K562 (cell line): ENCODE data around the gene TOX2. TPM values are rescaled to one million over a fixed set of nuclear protein-coding genes. Genes with fewer than 3 reads are reported as not detected.

Experiments used
- ATAC-seq: fragments of 200-7000 bp; cut with Tn5 transposase; 3 replicates; pipeline ENCODE4 v1.9.1; 2020; ENCODE audit warnings: moderate library complexity
- BruUV-seq: library from RNA; stranded (reverse); fragments of 400-500 nt; replicated peaks from 2 replicates; lab custom pipeline; 2021; lab: Mats Ljungman, UMichigan
- CTCF ChIA-PET: fragments of 300-600 bp; formaldehyde crosslinking; extraction: SDS; loops from one replicate; lab custom pipeline; 2021; ENCODE audit warnings: low intra/inter-chr PET ratio; lab: Yijun Ruan, JAX
- POLR2A ChIA-PET: fragments of 300-600, 350-650 bp; sonication (Branson Sonifier 250); formaldehyde crosslinking; extraction: SDS; loops from one replicate; lab custom pipeline; 2021; ENCODE audit warnings: antibody characterized with exemption, inconsistent platforms; lab: Yijun Ruan, JAX
- DNase-seq, 4 experiments: peaks; one replicate each; pipeline versions ENCODE4 v3.0.0 to v3.0.0-alpha.2; 2011 to 2018; ENCODE audit warnings: low spot score in 3 of 4, mixed read lengths in 3 of 4; ENCODE audit errors: extremely low read depth in 1 of 4
- FAIRE-seq: peaks from 2 replicates; lab custom pipeline; 2011; peaks lifted over from hg19 to GRCh38; lab: Jason Lieb, UNC
- H2AFZ ChIP-seq: 2 replicates; pipeline ENCODE4 v1.6.0; 2011; ENCODE audit warnings: low read depth, low read length, control low read depth, inconsistent platforms
- H3K27ac ChIP-seq: fragments of 200-600 bp; 3 replicates; pipeline ENCODE4 v1.8.0; 2011; ENCODE audit warnings: low read depth, mild to moderate bottlenecking, control low read depth, inconsistent platforms, low read length, moderate library complexity, mixed read lengths; ENCODE audit errors: extremely low read depth
- H3K27me3 ChIP-seq, 2 experiments: fragments of 300-600 bp in 1 of 2; 2 replicates in 1 of 2; 3 replicates in 1 of 2; pipeline versions ENCODE4 v1.6.0 to v1.8.0; 2011; ENCODE audit warnings: inconsistent platforms in 2 of 2, low read length in 2 of 2, mild to moderate bottlenecking in 1 of 2, mixed read lengths in 1 of 2, moderate library complexity in 1 of 2; ENCODE audit not compliant: control insufficient read depth in 2 of 2, insufficient read depth in 2 of 2
- H3K36me3 ChIP-seq: fragments of 300-600 bp; 3 replicates; pipeline ENCODE4 v1.8.0; 2011; ENCODE audit warnings: mild to moderate bottlenecking, low read length, inconsistent platforms; ENCODE audit not compliant: control insufficient read depth, insufficient read depth
- H3K4me1 ChIP-seq, 2 experiments: fragments of 200-600 bp in 1 of 2; replicated peaks in 1 of 2; 2 replicates in 1 of 2; 3 replicates in 1 of 2; pipeline versions ENCODE4 v1.5.1 to v1.8.0; 2011; ENCODE audit warnings: inconsistent platforms in 2 of 2, low read length in 2 of 2, mild to moderate bottlenecking in 1 of 2, mixed read lengths in 1 of 2, moderate library complexity in 1 of 2; ENCODE audit not compliant: control insufficient read depth in 2 of 2, insufficient read depth in 2 of 2
- H3K4me2 ChIP-seq: 2 replicates; pipeline ENCODE4 v1.6.1; 2011; ENCODE audit warnings: low read length, control low read depth, inconsistent platforms, mixed read lengths; ENCODE audit not compliant: insufficient read depth
- H3K4me3 ChIP-seq: fragments of 200-600 bp; sonication (generic), shearing (Covaris generic); 2 replicates; pipeline ENCODE4 v1.5.1; 2016; ENCODE audit warnings: control low read depth, inconsistent platforms
- H3K79me2 ChIP-seq: fragments of 200-600 bp; 3 replicates; pipeline ENCODE4 v1.8.0; 2011; ENCODE audit warnings: low read length, inconsistent platforms; ENCODE audit not compliant: control insufficient read depth, insufficient read depth
- H3K9ac ChIP-seq, 2 experiments: 2 replicates each; pipeline versions ENCODE4 v1.6.0 to v1.6.1; 2011; ENCODE audit warnings: low read depth in 2 of 2, low read length in 2 of 2, control low read depth in 1 of 2, inconsistent platforms in 1 of 2, mild to moderate bottlenecking in 1 of 2, mixed read lengths in 1 of 2; ENCODE audit not compliant: insufficient read depth in 1 of 2
- H3K9me1 ChIP-seq: one replicate; pipeline ENCODE4 v1.6.0; 2011; ENCODE audit warnings: inconsistent platforms, mild to moderate bottlenecking, low read length, moderate library complexity; ENCODE audit not compliant: control insufficient read depth, insufficient read depth
- H3K9me3 ChIP-seq: replicated peaks from 2 replicates; pipeline ENCODE4 v1.5.1; 2011; ENCODE audit warnings: low read depth, low read length, inconsistent platforms; ENCODE audit not compliant: control insufficient read depth, insufficient read depth
- H4K20me1 ChIP-seq: replicated peaks from 2 replicates; pipeline ENCODE4 v1.6.1; 2011; ENCODE audit warnings: low read length, inconsistent platforms, mixed read lengths; ENCODE audit not compliant: control insufficient read depth, insufficient read depth
- BRD9 ChIP-seq: fragments of 450-650 bp; IDR thresholded peaks from 2 replicates; pipeline ENCODE4 v1.6.1; 2018; ENCODE audit warnings: low read depth; ENCODE audit not compliant: partially characterized antibody
- DNMT1 ChIP-seq: fragments of 450-650 bp; IDR thresholded peaks from 2 replicates; pipeline ENCODE4 v1.6.1; 2016; ENCODE audit warnings: antibody characterized with exemption, mild to moderate bottlenecking
- NRF1 ChIP-seq, 2 experiments: fragments of 450-650 bp; IDR thresholded peaks in 1 of 2; conservative IDR thresholded peaks in 1 of 2; 2 replicates each; pipeline ENCODE4 v1.6.1; 2014; ENCODE audit warnings: mild to moderate bottlenecking in 2 of 2
- SIN3A ChIP-seq, 2 experiments: fragments of 150-350 bp in 1 of 2; IDR thresholded peaks; 2 replicates each; pipeline ENCODE4 v1.6.1; 2011 to 2016; ENCODE audit warnings: borderline replicate concordance in 2 of 2, low read depth in 2 of 2, low read length in 2 of 2, mild to moderate bottlenecking in 2 of 2, moderate library complexity in 2 of 2; ENCODE audit not compliant: control insufficient read depth in 1 of 2
- SNRNP70 ChIP-seq: fragments of 200-400 bp; formaldehyde crosslinking; optimal IDR thresholded peaks from 2 replicates; pipeline ENCODE3; 2017; ENCODE audit warnings: low read depth, low read length
- WGBS: fragments of 100-300 bp; shearing (Covaris generic); methylation state at CpG from one replicate; pipeline ENCODE4 v1.1.6; 2016; ENCODE audit warnings: low coverage, mixed read lengths; ENCODE audit not compliant: insufficient coverage; ENCODE audit errors: missing lambda C conversion rate; 5-methylcytosine and 5-hydroxymethylcytosine counted together
- in situ Hi-C: fragments of 300-500 bp; cut with MboI; formaldehyde crosslinking; loops from 4 replicates; pipeline ENCODE4 v1.15.0; 2018; ENCODE audit warnings: inconsistent platforms, mixed read lengths
- intact Hi-C: fragments of 100-400 bp; cut with micrococcal nuclease; formaldehyde crosslinking; loops from 2 replicates; pipeline ENCODE4 v1.14.2; 2022
- polyA plus RNA-seq, 8 experiments: library from polyadenylated mRNA; depleted of rRNA in 4 of 8; stranded (reverse) in 5 of 8; unstranded in 3 of 8; fragments of >200 nt; fragmentation: Nextera tagmentation in 2 of 8; fragmentation: Illumina TruSeq in 1 of 8; extraction: Ambion mirVana in 2 of 8; extraction: Trizol in 1 of 8; gene quantifications; 2 replicates each; pipeline versions ENCODE4 v1.2.1 to v1.2.3, GENCODE V29; 2011 to 2014; ENCODE audit warnings: inconsistent platforms in 1 of 8, missing spikeins in 1 of 8
- total RNA-seq, 7 experiments: library from RNA; depleted of rRNA in 6 of 7; stranded (reverse); fragments of >200 nt in 6 of 7; fragmentation: Illumina TruSeq in 2 of 7; extraction: Trizol in 2 of 7; gene quantifications; 2 replicates each; pipeline versions ENCODE4 v1.2.1 to v1.2.3, GENCODE V29; 2011 to 2021; ENCODE audit warnings: low replicate concordance in 1 of 7
- TF ChIP-seq, protein P1 (sequence below): fragments of 450-650 bp; formaldehyde crosslinking; IDR thresholded peaks from 2 replicates; pipeline ENCODE4 v1.4.0; 2020; ENCODE audit warnings: mild to moderate bottlenecking, moderate library complexity
- TF ChIP-seq, protein P2 (sequence below): IDR thresholded peaks from 3 replicates; pipeline ENCODE4 v1.6.1; 2011; ENCODE audit warnings: borderline replicate concordance, mild to moderate bottlenecking; ENCODE audit not compliant: insufficient read length, insufficient read depth
- TF ChIP-seq, protein P3 (sequence below): sonication (generic); formaldehyde crosslinking; IDR thresholded peaks from 2 replicates; pipeline ENCODE4 v1.9.0; 2022; ENCODE audit warnings: mild to moderate bottlenecking, missing genetic modification reagents

Gene TOX2
- total and polyA plus RNA-seq, 9 of the 15 experiments (the other 6 are each of a cell fraction or from before 2014, with no cell fraction given): not detected

DNA sequence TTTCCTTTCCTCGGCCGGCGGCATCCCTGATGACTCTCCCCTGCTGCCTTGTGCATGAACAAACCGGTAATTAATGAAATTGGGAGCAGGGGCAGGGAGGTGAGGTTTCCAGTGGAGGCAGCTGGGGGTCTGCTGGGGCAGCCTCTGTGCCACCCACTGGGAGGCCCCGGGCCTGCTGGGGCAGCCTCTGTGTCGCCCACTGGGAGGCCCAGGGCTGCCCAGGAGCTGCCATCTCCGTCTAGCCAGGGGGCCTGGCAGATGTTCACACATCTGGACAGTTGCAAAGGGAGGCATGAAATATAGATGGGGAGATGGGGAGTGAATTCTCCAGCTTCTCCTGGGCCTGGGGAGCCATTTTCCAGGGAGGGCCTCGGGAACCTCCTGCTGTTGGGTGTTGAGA is 33.8 kb downstream of the TOX2 start:
- Histone ChIP-seq H3K9me3 (no peaks in the 10 kb centered on the region), H3K36me3 (no peaks in the 10 kb centered on the region), H2AFZ (no peak overlapping the region), H3K9ac (no peak overlapping the region), H3K4me2 (no peak overlapping the region), H3K27ac (no peak overlapping the region), H3K4me3 (no peak overlapping the region), H3K4me1 (peaks cover 7 to 8% of the 10 kb centered on the region in 2 experiments; a peak in 4 of 5 replicates), H3K9me1 (no peaks in the 10 kb centered on the region), H3K27me3 (peaks cover 10 to 63% of the 10 kb centered on the region in 2 experiments; a peak in 4 of 5 replicates)
- no peak for DNase-seq
- ChIA-PET POLR2A (interaction anchor here (0.9 kb wide), 1 partner anchor 27 kb away, joined by 4 read pairs; no protein-coding TSS in a partner anchor), CTCF (no interaction called here)
- no peak for FAIRE-seq
- intact Hi-C loops: no loop called here
- no TSS peak for BruUV-seq
- TF ChIP-seq, protein P1, sequence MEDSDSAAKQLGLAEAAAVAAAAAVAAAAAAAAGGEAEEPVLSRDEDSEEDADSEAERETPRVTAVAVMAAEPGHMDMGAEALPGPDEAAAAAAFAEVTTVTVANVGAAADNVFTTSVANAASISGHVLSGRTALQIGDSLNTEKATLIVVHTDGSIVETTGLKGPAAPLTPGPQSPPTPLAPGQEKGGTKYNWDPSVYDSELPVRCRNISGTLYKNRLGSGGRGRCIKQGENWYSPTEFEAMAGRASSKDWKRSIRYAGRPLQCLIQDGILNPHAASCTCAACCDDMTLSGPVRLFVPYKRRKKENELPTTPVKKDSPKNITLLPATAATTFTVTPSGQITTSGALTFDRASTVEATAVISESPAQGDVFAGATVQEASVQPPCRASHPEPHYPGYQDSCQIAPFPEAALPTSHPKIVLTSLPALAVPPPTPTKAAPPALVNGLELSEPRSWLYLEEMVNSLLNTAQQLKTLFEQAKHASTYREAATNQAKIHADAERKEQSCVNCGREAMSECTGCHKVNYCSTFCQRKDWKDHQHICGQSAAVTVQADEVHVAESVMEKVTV (CRISPR knock-in tag): no peak
- TF ChIP-seq BRD9 (no peak), SIN3A (IDR thresholded peaks at IDR 0.05; ENCODE audit: borderline replicate concordance in 2 of 2, control insufficient read depth in 1 of 2, low read depth in 2 of 2, low read length in 2 of 2) (no peak), SNRNP70 (no peak), NRF1 (conservative IDR thresholded peaks at IDR 0.05 in 1 of 2, IDR thresholded peaks at IDR 0.05 in 1 of 2) (no peak), DNMT1 (no peak)
- TF ChIP-seq, protein P2, sequence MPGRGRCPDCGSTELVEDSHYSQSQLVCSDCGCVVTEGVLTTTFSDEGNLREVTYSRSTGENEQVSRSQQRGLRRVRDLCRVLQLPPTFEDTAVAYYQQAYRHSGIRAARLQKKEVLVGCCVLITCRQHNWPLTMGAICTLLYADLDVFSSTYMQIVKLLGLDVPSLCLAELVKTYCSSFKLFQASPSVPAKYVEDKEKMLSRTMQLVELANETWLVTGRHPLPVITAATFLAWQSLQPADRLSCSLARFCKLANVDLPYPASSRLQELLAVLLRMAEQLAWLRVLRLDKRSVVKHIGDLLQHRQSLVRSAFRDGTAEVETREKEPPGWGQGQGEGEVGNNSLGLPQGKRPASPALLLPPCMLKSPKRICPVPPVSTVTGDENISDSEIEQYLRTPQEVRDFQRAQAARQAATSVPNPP: no peak
- TF ChIP-seq, protein P3, sequence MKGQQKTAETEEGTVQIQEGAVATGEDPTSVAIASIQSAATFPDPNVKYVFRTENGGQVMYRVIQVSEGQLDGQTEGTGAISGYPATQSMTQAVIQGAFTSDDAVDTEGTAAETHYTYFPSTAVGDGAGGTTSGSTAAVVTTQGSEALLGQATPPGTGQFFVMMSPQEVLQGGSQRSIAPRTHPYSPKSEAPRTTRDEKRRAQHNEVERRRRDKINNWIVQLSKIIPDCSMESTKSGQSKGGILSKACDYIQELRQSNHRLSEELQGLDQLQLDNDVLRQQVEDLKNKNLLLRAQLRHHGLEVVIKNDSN: no peak
- TF ChIP-seq, all 486 proteins: peak for 0
- WGBS: 3% methylated on average over 8 of the region's 8 CpGs
- Histone ChIP-seq H3K79me2 (no peaks in the 10 kb centered on the region), H4K20me1 (peaks cover 11% of the 10 kb centered on the region; the same call in 1 of the 2 replicates)
- no peak for ATAC-seq
- in situ Hi-C loops: no loop called here
